HG03342 (cell line): Measurements from ENCODE around the gene CREB5.
"Not testable (repeated sequence)": the region's sequence is repeated elsewhere in the genome, so short reads cannot be mapped to it uniquely, and the experiment has no call there.

Experiments
- ATAC-seq: cut with Tn5 transposase; IDR thresholded peaks from one replicate; pipeline ENCODE4 v1.9.1; 2021; ENCODE audit warnings: mild to moderate bottlenecking, moderate library complexity; ENCODE audit not compliant: unreplicated experiment

CREB5 gene

GRCh38 chr7:28798274-28798673 is 386.0 kb downstream of the CREB5 start:
- no peak for ATAC-seq

- ATAC-seq, result no peak
Observed at GRCh38 chr7:28799619-28800018, 387.3 kb downstream of the CREB5 start.

- ATAC-seq, result no peak
Observed at GRCh38 chr7:28800150-28800549, 387.8 kb downstream of the CREB5 start.

GRCh38 chr7:28802450-28802849 is 390.1 kb downstream of the CREB5 start:
- no peak for ATAC-seq

- no peak for ATAC-seq
Observed at GRCh38 chr7:28804157-28804556, 391.8 kb downstream of the CREB5 start.

GRCh38 chr7:28804990-28805389 is 392.7 kb downstream of the CREB5 start:
- ATAC-seq, result no peak

- ATAC-seq, result no peak
Observed at GRCh38 chr7:28806841-28807240, 394.5 kb downstream of the CREB5 start.

GRCh38 chr7:28807396-28807994 is 395.2 kb downstream of the CREB5 start:
- ATAC-seq, result no peak

GRCh38 chr7:28808796-28809533 is 396.6 kb downstream of the CREB5 start:
- ATAC-seq, result no peak

GRCh38 chr7:28811008-28811407 is 398.7 kb downstream of the CREB5 start:
- no peak for ATAC-seq

GRCh38 chr7:28811701-28812430 is 399.5 kb downstream of the CREB5 start:
- no peak for ATAC-seq

GRCh38 chr7:28812616-28813015 is 400.3 kb downstream of the CREB5 start:
- ATAC-seq, result no peak

- ATAC-seq, result no peak
Observed at GRCh38 chr7:28813243-28813962, 401.1 kb downstream of the CREB5 start.

- ATAC-seq, result peak; percentile 37
Observed at GRCh38 chr7:28815369-28815927, 403.1 kb downstream of the CREB5 start.

- peak; percentile 85 for ATAC-seq
Observed at GRCh38 chr7:28815928-28816373, 403.6 kb downstream of the CREB5 start.

- no peak for ATAC-seq
Observed at GRCh38 chr7:28818996-28819395, 406.7 kb downstream of the CREB5 start.

- no peak for ATAC-seq
Observed at GRCh38 chr7:28823582-28823981, 411.3 kb downstream of the CREB5 start.

GRCh38 chr7:28825817-28826448 is 413.6 kb downstream of the CREB5 start:
- not testable (repeated sequence) for ATAC-seq

- no peak for ATAC-seq
Observed at GRCh38 chr7:28830846-28831245, 418.5 kb downstream of the CREB5 start.

- no peak for ATAC-seq
Observed at GRCh38 chr7:28832669-28833068, 420.4 kb downstream of the CREB5 start.
